HG02759 (cell line): ENCODE measurements around the gene PPP3R1.

ENCODE experiments used
- ATAC-seq: cut with Tn5 transposase; IDR thresholded peaks from one replicate; pipeline ENCODE4 v1.9.1; 2021; ENCODE audit warnings: mild to moderate bottlenecking, moderate library complexity; ENCODE audit not compliant: unreplicated experiment

Gene PPP3R1, protein sequence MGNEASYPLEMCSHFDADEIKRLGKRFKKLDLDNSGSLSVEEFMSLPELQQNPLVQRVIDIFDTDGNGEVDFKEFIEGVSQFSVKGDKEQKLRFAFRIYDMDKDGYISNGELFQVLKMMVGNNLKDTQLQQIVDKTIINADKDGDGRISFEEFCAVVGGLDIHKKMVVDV

DNA sequence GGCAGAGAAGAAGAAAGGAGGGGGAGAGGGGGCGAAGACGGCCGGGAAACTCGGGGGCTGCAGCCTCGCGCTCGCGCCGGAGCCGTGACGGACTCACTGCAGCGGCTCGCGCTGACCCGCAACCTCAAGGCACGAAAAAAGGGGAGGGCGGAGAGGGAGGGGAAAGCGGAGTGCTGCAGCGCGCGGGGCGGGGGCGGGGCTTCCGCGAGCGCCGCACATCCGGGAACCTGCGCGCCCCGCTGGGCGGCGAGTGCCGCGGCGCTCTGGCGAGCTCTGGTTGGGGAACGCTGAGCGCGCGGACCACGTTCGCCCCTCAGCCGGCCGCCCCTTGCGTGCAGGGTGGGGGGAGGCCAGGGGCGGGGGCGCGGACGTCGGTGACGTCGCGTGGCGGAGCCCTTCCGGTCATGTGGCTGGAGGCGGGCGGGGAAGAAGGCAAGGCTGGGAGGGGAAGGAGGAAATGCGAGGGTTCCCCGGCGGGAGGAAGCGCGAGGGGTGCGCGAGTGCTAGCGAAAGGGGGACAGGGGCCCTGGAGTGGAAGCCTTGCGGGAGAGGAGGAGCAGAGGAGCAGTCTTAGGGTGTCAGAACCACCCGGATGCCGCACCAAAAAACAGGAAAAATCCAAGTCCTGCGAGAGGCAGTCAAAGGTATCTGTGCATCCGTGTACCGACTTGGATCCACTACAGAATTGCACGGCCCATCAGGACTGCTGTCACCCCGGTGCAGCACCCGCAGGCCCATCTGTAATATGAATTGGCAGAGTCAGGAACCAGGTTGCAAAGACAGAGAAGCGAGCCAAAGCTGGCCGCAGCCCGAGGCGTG is at the start of gene PPP3R1:
PPP3R1 (minus strand) TSS at position 133 of the 819 bp plus-strand sequence. CDS start 405 bp downstream, outside the sequence.
- peak; percentile 88 for ATAC-seq

DNA sequence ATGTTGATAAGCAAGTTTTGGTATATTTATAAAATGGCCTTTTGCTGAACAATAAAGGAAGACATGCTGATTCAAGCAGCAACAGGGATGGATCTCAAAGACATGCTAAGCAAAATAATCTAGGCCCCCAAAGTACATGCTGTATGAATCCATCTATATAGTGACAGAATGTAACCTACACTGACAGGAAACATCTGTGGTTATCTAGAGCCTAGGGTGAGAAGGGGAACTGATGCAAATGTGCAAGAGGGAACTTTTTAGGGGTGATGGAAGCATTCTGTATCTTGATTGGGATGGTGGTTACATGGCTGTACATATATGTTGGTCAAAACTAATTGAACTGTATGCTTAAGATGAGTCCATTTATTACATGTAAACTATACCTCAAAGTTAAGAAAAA is 43.2 kb upstream of the PPP3R1 start:
- ATAC-seq: peak; percentile 53

- ATAC-seq: no peak
Observed at GRCh38 chr2:68294913-68295312, 42.6 kb upstream of the PPP3R1 start.

DNA sequence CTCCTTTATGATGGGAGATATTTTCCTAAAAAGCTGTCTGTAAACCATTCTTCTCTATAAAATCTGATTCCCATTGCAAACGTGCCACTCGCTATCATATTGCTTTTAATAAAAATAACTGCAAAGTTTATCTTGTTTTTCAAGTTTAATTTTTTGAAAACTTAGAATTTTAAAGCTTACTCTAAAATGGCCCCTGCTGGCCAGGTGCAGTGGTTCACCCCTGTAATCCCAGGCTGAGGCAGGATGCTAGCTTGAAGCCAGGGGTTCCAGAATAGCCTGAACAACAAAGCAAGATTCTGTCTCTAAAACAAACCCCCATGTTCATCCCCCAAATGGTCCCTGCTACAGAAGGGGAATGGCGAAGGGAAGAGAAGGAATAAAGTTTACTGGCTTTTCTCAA is 41.9 kb upstream of the PPP3R1 start:
- ATAC-seq: no peak

- no peak for ATAC-seq
Observed at GRCh38 chr2:68293755-68294154, 41.4 kb upstream of the PPP3R1 start.

- no peak for ATAC-seq
Observed at GRCh38 chr2:68293024-68293423, 40.7 kb upstream of the PPP3R1 start.

DNA sequence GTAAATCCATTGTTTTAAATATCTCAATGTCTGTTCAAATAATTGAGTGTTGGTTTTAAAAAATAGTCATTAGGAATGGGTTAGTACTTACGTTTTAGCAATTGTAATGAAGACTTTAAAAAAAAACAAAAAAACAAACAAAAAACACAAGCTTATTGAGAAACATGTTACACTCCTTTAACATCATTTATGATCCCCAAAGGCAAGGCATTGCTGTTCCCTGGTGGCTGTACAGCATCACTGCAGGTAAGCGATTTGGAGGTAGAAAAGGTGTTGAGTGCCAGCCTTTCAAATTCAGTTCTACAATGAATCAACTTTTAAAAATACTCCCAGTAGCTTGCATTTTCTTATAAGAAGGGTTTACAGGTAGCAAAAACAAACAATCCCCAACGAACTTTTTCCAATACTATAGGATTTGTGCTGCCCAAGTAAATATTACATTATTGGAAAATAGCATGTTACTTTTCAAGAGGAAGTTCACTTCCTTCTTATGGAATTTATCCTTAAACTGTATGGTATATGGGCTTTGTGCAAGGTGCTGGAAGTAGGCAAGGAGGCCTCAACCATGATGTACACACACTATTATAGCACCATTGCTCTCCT is 39.9 kb upstream of the PPP3R1 start:
- ATAC-seq: peak; percentile 56

DNA sequence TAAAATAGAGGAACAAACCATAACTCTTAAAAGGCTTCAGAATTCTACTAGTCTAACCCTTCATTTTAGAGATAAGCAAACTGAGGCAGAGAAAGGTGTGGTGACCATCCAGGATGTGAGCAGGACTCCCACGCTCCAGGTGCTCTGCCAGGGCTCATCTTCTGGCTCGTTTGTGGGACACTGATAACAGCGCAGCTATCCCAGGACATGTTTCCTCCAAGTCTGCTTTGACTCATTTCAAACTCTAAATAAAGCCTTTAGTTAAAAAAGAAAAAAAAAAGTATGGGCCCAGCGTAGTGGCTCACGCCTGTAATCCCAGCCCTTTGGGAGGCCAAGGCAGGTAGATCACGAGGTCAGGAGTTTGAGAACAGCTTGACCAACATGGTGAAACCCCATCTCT is 39.0 kb upstream of the PPP3R1 start:
- no peak for ATAC-seq

DNA sequence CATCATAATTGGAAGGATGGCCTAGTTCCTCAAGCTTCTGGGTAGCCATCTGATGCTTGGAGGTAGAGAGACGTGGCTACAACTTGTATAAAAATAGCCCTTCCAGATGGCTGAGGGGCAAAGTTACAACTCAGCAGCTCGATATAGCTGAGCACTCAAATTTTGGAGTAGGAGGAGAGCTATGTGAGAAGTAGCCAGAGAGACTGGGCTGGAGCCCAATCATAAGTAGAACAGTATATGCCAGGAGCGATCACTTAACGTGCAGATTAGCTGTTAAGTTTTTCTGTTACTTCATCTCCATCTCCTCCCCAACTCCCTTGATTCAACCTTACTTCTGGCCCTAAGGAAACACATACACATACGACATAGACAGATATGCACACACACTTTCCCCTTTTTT is 38.6 kb upstream of the PPP3R1 start:
- no peak for ATAC-seq

DNA sequence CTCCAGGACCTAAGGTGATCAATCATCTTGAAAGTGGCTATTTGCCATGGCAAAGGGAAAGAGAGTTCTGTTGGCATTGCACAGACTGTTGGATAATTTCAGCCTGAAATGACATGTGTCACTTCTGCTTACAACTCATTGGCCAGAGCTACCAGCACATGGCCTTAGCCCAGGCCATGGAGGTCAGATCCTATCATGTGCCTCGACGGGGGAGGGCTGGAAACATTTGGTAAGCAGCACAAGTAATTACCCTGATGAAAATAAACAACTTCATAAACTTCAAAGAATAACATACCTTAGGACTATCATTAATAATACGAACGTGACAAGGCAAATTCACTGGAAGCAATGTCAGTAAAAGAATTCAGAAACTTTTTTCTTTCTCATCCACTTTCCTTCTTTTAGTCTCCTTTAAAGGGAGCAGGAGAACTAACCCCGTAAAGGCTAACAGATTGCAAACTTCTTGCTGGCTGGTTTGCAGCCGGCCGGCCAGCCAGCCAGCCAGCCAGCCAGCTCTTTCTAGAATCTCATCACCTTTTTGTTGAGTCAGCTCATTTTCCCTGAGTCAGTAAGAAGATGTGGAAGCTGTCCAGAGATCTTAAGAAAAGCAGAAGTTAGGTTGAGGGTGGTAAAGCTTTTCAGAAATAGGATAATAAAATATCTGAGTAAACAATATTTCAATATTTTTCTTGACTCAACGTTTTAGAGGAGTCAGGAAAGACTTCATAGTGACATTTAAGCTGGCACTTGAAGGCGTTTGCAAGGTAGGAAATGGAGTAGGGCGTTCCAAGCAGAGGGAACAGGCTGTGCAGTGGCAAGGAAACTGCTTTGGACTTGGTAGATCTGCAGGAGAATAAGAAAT is 35.5 kb upstream of the PPP3R1 start:
- no peak for ATAC-seq

GRCh38 chr2:68284896-68285295 is 32.6 kb upstream of the PPP3R1 start:
- ATAC-seq: no peak

GRCh38 chr2:68283419-68283812 is 31.1 kb upstream of the PPP3R1 start:
- no peak for ATAC-seq

DNA sequence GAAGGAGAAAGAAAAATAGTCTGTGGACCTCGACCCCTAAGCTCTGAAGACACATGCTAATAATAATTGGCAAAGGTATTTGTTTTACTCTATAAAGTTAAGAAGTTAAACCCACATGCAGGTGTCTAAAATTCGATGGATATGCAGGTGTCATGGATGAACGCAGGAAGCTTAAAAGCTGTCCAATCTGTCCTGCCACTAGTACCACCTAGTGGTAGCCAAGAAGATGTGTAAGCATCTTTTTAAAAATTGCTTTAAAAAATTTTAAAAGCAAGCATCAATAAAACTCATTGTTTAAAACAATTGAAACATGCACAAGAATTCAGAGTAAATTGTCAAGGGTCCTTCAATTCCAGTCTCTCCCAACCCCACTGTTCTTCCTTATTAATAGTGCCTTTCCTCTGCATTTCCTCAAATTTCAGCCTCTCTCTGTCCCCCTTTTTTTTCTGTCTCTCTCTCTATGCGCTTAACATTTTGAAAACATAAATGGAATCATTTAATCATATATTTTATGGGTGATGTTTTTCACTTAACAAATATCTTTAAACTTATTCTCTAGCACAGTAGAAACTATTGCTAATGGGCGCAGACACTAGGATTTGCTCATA is 30.6 kb upstream of the PPP3R1 start:
- ATAC-seq: no peak

DNA sequence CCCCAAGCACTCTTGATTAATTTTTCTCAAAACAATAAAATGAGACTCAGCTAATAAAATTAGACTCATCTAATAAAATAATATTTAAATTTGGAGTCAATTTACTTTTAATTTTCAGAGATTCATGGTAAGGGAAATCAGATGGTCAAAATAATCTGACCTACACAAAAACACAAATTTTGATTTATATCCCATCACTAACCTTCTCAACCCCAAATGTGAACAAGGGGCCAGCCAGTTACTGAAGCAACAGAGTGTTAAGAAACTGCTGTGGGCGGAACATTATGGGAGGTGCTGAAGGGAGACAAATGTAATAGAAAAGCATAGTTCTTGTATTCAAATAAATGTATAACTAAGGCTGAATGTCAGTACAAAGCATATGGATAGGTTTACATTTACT is 28.5 kb upstream of the PPP3R1 start:
- ATAC-seq: no peak

- ATAC-seq: no peak
Observed at GRCh38 chr2:68280348-68280747, 28.0 kb upstream of the PPP3R1 start.

DNA sequence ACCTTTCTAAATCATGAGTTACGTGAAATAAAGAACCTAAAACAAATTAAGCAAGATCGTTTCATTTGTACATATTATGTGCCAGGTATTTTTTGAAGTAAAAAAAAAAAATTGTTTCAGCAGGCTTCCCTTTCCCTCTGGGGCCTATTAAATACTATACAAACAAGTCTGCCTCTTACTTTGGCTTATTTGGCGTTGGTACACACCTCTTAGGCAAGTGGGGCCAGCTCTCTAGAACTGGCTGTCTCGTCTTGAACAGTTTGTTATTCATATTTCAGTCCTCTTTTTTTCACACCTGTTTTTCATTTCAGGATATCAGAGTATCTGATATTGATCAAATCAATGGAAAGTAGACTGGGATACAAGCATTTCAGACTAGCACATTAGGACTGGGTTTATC is 27.4 kb upstream of the PPP3R1 start:
- ATAC-seq: no peak

GRCh38 chr2:68278169-68278568 is 25.8 kb upstream of the PPP3R1 start:
- no peak for ATAC-seq

- no peak for ATAC-seq
Observed at GRCh38 chr2:68274022-68274421, 21.7 kb upstream of the PPP3R1 start.

GRCh38 chr2:68272246-68272994 is 20.1 kb upstream of the PPP3R1 start:
- ATAC-seq: no peak

GRCh38 chr2:68266655-68267054 is 14.3 kb upstream of the PPP3R1 start:
- no peak for ATAC-seq
